Measurements from ENCODE around the gene OR2A25. TPM values are rescaled to one million over a fixed set of nuclear protein-coding genes. Genes with fewer than 3 reads are reported as not detected.
A peak's percentile ranks its signal among the peaks of the same experiment; 100 is the strongest.
"Not testable (repeated sequence)": the region's sequence is repeated elsewhere in the genome, so short reads cannot be mapped to it uniquely, and the experiment has no call there.

The OR2A25 gene, protein sequence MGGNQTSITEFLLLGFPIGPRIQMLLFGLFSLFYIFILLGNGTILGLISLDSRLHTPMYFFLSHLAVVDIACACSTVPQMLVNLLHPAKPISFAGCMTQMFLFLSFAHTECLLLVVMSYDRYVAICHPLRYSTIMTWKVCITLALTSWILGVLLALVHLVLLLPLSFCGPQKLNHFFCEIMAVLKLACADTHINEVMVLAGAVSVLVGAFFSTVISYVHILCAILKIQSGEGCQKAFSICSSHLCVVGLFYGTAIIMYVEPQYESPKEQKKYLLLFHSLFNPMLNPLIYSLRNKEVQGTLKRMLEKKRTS
- under 1 TPM in 1 of 4 donors, not detected in 3; 0.13 TPM for polyA plus RNA-seq (ENCODE audit: insufficient read length in 4 of 4)

DNA sequence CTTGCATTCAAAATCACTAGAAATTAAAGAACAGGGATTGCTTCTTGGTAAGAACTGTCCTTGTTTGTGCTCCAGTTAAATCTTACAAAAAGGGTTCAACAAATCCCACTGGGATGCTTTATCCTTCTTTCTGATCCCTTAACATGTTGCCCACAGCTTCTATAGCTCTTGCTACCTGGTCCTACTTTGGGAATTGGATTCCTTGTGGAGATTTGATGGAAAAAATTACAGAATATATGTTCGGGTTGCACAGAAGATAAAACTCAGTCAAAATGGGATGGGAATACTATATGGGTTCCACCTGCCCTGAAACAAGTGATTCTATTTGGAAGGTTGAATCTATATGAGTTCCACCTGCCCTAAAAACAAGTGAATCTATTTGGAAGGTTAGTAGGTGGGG, at the start of gene OR2A25:
OR2A25 (plus strand) TSS at position 301 of the 400 bp plus-strand sequence. CDS start 4,409 bp downstream, outside the sequence.
- no peak for DNase-seq (ENCODE audit: low read depth in 4 of 4, low spot score in 2 of 4)

DNA sequence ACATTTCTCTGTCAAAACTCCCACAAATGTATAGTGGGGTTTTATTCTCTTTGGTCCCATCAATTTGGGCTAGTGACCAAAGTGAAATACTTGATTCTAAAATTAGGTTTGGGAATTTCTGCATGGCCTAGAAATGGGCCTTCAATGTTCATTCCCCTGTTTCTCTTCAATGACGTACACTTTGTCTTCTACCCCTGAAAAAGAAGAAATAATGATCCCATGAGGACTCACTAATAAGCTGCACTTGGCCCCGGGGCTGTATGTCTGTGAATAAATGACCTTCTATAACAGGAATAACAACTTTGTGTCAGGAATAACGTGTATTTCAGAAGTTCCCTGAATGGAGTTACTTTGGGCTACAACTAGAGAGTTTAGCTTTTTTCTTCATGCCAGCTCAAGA, 49.3 kb upstream of the OR2A25 start:
- DNase-seq (ENCODE audit: low read depth in 4 of 4, low spot score in 2 of 4): no peak

DNA sequence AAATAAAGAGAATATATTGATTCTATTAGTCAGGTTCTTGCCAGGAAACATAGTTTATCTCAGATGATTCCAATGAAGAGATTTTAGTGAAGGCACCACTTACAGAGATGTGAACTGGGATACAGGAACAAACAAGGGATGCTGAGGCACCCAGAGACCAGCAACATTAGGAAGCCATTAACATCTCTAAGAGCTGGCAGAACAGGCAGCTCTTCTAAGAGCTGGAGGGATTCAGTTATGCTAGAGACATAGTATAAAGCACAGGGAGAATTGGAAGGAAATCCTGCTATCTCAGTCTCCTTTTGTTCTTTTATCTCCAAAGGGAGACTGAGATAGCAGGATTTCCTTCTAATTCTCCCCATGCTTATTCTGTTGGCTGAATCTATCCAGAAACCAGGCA, 47.4 kb upstream of the OR2A25 start:
- no peak for DNase-seq (ENCODE audit: low read depth in 4 of 4, low spot score in 2 of 4)

DNA sequence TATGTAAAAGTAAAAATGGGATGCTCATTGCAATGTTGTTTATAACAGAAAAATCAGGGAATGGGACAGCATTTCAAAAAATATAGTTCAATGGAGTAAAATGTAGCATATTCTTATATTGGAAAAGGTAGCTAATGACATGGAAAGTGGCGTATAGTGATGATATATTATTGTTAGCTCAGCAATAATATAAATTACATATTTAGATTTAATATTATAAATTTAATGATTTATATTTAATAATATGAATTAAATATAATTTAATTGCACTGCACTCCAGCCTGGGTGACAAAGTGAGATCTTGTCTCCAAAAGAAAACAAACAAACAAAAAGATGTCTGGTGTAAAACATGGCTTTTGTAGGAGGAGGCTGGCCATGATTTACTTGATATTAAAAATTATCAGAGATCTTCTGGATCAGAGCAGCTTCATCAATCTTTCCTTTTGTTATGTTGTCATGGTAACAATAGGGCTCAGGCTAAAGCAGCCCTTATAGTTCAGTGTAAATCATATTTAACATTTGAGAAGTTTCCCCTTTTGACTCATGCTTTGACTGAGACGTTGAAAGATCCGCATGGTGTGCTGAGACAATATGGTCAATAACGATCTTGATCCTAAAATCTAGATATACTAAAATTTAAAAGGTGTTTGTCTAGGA, 46.3 kb upstream of the OR2A25 start:
- no peak for DNase-seq (ENCODE audit: low read depth in 4 of 4, low spot score in 2 of 4)

DNA sequence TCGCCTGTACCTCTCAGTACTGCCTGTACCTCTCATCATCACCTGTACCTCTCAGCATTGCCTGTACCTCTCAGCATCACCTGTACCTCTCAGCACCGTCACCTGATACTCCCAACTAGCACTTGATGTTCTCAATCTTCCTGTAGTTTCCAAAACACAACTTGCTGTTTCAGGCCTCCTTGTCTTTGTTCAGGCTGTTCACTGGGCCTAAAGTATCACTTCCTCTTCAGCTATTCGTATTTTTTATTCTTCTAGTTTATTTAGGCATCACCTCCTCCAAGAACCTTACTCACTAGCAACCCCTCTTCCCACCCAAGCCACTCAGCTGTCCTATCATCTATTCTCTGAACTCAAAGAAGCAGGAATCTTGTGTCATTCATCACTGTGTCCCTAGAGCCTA, 45.4 kb upstream of the OR2A25 start:
- DNase-seq (ENCODE audit: low read depth in 4 of 4, low spot score in 2 of 4): no peak

DNA sequence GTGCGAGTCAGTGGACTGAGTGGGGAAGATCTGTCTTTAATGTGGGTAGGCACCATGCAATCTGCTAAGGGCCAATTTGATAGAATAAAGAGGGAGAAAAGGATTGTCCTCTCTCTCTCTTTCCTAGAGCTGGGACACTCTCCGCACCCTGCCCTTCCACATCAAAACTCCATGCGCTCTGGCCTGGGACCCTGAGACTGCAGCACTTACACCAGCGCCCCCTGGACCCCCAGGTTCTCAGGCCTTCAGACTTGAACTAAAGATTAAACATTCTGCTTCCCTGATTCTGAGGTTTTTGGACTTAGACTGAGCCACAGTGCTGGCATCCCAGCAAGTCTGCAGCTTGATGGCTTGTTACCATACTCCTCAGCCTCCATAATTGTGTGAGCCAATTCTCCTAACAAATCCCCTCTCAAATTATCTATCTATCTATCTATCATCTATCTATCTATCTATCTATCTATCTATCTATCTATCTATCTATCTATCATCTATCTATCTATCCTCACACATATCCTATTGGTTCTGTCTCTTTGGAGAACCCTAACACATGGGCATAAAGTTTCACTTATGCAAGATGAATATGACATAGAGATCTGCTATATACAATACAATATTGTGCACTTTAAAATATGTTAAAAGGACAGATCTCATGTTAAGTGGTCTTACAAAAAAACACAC, 43.3 kb upstream of the OR2A25 start:
- DNase-seq (ENCODE audit: low read depth in 4 of 4, low spot score in 2 of 4): no peak

DNA sequence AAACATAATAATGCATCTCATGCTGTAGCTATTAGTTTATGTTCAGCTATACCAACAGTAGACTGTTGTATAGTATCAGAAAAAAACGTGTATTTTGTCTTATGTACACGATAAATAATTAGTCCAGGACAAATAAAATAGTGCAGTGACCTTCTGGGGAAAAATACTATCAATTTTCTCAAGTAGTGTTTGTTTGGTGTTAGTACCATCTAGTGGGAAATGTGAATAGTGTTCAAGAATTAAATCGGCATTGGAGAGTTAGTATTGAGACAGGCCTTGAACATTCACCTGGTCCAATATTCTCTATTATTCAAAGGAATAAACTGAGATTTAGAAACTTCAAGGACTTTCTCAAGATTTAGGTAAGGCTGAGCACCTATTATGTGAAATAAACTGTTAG, 42.5 kb upstream of the OR2A25 start:
- DNase-seq (ENCODE audit: low read depth in 4 of 4, low spot score in 2 of 4): peak in 1 of 4 donors; percentile 9

DNA sequence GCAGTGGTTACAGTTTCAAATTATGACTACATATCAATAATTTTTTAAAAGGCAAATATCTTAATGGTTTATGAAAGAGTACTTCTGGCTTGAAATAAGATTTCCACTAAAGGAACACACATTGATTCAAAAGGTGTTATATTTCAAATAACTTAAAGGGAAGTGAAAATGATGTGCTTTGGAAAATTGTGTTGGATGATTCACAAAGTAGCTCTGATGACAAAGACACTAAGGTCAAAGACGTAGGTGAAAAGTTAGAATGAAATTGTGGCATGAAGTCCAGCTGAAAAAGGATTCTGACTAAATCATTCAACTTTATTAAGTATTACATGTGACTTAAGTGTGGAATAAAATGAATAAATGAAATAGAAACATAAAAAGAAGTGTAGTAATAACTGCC, 41.6 kb upstream of the OR2A25 start:
- no peak for DNase-seq (ENCODE audit: low read depth in 4 of 4, low spot score in 2 of 4)

DNA sequence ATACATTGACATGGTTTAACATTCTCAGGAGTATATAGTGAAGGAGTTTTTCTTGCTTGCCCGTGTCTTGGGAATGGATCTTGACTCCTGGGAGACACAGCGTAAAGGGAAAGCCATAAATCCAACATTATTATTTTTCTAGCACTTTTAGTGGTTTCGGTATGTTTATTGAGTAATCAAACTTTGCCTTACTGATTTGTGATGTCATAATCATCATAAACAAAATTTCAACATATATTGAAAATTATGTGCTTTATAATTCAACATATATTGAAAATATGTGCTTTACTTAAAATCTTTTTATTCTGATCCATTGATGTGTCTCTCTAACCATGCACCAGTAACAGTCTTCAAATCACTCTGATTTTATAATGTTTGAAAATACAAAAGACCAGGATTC, 41.1 kb upstream of the OR2A25 start:
- DNase-seq (ENCODE audit: low read depth in 4 of 4, low spot score in 2 of 4): no peak

DNA sequence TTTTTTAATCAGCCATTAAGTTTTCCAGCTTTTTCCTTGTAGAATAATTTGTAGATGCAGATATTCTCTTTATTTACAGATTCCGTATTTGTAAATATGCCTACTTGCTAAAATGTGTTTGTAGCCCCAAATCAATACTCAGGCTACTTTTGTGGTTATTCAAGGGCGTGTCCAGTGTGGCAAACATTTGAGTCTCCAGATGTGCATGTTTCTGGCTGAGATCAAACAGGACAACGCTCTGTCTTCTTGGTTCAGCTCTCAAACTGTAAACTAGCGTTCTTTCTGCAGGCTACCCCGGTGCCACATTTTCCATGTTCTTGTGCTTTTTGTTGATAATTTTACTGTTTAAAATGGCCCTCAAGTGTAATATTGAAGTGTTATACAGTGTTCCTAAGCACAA, 37.1 kb upstream of the OR2A25 start:
- no peak for DNase-seq (ENCODE audit: low read depth in 4 of 4, low spot score in 2 of 4)

DNA sequence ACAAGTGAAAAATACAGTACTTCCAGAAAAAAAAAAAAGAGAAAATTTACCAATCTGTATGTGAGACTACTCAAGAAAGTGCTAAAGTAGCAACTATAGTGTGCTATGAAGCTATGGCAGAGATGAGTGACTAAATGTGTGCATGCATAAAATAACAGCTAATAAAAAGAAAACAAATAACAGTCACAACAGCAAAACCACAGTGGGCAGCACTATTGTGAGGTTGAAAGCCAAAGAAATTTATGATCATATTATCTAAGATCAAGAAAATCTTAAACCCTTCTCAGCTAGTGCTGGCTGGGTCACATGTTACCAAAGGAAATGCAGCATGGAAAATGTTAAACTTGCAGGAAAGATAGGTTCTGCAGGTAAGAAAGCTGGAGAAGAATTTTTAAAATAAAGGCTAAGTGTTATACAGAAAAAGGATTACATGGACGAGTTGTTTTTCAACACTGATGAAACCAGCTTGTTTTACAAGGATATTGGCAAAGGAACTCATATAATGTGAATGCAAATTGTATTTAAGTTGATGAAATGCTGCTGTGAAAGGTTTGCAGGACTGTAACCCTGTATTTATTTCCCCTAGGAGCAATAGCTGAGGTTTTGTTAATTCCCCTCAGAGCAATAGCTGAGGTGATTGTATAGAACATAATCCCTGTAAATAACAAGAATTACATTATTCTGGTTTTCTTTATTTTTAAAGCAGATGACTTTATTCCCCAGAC, 36.5 kb upstream of the OR2A25 start:
- DNase-seq (ENCODE audit: low read depth in 4 of 4, low spot score in 2 of 4): no peak

DNA sequence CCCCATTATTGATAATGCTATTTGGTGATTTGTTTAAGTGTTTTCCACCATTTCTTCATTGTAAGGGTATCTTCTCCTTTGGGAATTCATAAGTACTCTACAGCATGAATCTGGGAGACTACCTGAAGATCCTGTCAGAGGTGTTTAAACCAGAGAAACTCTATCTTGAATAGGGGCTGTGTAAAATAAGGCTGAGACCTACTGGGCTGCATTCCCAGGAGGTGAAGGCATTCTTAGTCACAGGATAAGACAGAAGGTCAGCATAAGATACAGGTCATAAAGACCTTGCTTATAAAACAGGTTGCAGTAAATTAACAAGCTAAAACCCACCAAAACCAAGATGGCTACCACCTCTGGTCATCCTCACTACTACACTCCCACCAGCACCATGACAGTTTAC, 34.2 kb upstream of the OR2A25 start:
- no peak for DNase-seq (ENCODE audit: low read depth in 4 of 4, low spot score in 2 of 4)

DNA sequence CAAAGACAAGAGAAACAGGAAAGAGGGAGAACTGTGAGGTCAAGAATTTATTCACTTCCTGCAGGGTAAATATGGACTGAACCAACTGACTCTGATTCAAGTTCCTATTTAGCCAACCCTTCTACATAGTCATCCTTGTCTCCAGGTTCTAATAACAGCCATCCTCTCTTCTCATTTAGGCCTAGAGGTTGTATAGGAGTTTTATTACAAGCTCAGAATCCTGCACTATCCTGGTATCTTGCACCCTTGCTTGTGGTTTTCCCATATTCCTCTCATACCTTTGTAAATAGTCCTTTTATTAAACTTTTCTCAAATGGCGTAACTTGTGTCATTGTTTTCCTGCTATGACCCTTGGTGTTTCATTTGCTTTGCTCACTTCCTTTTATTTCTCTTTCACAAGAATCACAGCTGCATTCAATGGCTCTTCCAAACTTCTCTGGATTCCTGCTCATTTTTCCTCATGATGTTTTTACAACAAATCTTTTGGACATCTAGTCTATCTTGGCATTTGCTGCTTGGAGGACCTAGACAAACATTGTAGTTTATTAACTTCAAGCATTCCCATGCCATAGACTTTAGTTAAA, 33.2 kb upstream of the OR2A25 start:
- no peak for DNase-seq (ENCODE audit: low read depth in 4 of 4, low spot score in 2 of 4)

DNA sequence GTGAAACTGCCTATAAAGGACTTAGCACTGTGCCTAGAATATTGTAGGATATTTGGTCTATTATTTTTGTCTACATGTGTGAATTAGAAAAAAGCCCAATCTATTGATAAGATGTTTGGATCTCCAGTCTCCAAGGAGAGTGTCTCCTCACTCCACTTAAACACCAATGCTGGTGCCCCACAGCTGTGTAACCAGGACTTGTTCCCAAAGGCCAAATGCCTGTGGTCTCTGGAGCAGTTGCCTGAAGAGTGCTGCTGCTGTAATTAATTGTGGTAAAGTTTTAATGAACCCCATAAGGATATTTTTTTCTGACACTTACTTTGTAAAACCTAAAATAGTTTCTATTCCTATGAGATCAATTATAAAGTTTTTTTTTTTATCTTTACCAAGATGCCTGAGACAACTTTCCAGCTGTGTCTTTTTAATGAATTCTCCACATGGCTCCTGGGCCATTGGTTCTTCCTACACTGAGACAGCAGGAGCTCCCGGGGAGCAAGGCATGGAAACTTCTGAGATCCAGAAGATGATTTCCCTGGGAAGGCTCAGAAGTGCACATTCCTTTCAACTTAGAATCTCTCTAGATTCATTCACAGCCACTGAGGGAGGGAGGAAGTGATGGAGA, 32.1 kb upstream of the OR2A25 start:
- DNase-seq (ENCODE audit: low read depth in 4 of 4, low spot score in 2 of 4): no peak

DNA sequence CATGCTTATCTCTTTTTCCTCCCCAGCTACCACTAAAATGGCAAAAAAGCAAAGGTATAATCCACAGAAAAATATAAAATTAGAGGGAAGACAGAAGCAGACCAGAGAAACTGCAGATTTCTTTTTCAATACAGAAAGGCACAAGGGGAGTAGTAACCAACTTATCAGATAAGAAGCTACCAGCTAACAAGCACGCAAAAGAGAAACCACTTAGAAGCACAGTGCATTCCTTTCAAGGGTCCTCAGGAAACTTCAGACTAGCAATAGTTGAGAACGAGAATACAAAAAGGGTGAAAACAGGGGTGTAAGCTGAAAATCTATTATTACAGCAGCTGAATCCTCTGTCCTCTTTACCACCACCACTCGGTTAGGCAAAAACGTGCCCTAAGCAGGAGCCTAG, 30.7 kb upstream of the OR2A25 start:
- no peak for DNase-seq (ENCODE audit: low read depth in 4 of 4, low spot score in 2 of 4)

DNA sequence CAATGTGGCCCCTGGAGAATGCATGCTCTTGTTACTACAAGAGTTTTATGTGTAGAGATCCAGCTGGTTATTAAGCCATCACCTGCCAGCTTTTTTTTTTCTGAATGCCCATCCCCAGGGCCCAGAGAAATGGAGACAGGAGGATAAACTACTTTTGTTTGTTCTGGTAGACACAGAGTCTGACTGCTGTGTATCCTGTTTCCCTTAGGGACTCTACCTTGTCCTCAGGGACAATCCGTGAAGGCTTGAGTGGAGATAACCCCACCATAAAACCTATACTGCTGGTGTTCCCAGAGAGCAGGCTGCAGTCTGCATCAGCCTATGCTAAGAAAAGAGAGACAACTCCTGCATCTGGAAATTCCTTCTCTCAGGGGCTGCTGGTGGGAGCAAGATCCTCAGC, 21.0 kb upstream of the OR2A25 start, which contains the start of gene OR2A5:
OR2A5 (plus strand) TSS at position 301 of the 400 bp plus-strand sequence. CDS start 1,454 bp downstream, outside the sequence.
- DNase-seq (ENCODE audit: low read depth in 4 of 4, low spot score in 2 of 4): no peak

DNA sequence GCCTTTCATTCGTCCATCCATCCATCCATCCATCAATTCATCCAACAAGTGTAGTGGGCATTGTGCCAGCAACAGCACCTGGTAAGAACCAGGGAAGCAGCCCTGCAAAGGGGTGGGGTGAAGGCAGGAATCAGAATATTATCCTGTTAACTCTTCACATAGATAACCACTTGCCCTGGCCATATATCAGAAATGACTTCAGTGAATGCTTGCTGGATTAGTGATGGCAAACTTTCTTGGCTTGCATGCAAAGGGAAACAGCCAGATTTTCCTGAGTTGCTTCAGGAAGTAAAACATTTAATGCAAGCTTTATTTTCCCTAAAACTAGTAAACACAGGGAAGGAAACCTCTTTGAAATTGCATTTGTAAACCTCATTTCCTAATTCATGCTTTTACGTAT, 20.1 kb upstream of the OR2A25 start:
- DNase-seq (ENCODE audit: low read depth in 4 of 4, low spot score in 2 of 4): no peak

DNA sequence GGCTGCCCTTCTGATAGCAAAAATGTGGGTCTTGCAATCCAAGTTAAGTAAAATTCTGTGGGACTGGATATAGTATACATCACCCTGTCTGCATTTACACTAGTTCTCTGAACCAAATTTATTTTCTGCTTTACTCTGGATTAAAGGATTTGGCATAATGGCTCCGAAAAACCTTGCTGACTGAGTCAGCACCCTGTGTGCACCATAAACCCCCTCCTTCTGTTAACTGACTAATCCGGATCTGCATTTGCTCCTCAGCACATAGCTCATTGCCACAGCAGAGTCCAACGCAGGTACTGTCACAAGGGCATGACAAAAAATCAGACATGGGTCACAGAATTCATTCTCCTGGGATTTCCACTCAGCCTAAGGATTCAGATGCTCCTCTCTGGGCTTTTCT, 19.5 kb upstream of the OR2A25 start:
- DNase-seq (ENCODE audit: low read depth in 4 of 4, low spot score in 2 of 4): no peak

DNA sequence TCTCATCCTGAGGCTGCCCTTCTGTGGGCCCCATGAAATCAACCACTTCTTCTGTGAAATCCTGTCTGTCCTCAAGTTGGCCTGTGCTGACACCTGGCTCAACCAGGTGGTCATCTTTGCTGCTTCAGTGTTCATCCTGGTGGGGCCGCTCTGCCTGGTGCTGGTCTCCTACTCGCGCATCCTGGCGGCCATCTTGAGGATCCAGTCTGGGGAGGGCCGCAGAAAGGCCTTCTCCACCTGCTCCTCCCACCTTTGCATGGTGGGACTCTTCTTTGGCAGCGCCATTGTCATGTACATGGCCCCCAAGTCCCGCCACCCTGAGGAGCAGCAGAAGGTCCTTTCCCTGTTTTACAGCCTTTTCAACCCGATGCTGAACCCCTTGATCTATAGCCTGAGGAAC, 18.7 kb upstream of the OR2A25 start:
- not testable (repeated sequence) for DNase-seq (ENCODE audit: low read depth in 4 of 4, low spot score in 2 of 4)

DNA sequence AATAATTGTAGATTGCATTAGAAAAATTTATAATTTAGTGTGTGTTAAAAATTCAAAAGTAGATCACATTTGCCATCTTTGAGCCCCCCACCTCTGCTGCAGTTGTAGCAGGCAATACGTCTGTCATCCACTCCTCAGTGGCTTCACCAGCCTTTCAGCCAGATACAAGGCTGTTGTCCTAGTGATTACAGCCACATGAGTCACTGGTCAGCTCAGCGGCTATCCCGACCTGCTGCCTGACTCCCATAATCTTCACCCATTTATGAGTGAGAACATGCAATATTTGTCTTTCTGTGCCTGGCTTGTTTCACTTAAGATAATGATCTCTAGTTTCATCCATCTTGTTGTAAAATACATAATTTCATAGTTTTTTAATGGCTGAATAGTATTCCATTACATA, 11.7 kb upstream of the OR2A25 start:
- no peak for DNase-seq (ENCODE audit: low read depth in 4 of 4, low spot score in 2 of 4)

Data from left renal cortex interstitium (tissue), 4 donors.